ENCODE data around the gene C1orf159.
"Not testable (repeated sequence)": the region's sequence is repeated elsewhere in the genome, so short reads cannot be mapped to it uniquely, and the experiment has no call there.

C1orf159 gene

GRCh38 chr1:1068517-1069055, 47.3 kb downstream of the C1orf159 start:
- TF ChIP-seq CTCF (IDR thresholded peaks at IDR 0.05; ENCODE audit: low read depth, low read length) (no peak), EZH2phosphoT487 (IDR thresholded peaks at IDR 0.05; ENCODE audit: low read depth) (no peak)
- Histone ChIP-seq H3K9me3 (ENCODE audit: insufficient read depth, low read length) (no peaks in the 10 kb centered on the region), H3K27ac (ENCODE audit: low read length) (no peak overlapping the region), H2AFZ (ENCODE audit: low read depth, low read length) (no peak overlapping the region), H3K36me3 (replicated peaks; ENCODE audit: low read depth, low read length) (no peaks in the 10 kb centered on the region), H3K4me3 (ENCODE audit: low read length) (no peak overlapping the region), H3K27me3 (ENCODE audit: low read depth, low read length) (peaks cover 11% of the 10 kb centered on the region; the same call in 1 of the 2 replicates), H3K4me2 (ENCODE audit: low read length) (no peak overlapping the region), H3K4me1 (ENCODE audit: low read length) (peaks cover 20% of the 10 kb centered on the region), H3K9ac (ENCODE audit: low read length) (no peak overlapping the region), H3K79me2 (ENCODE audit: low read length) (no peaks in the 10 kb centered on the region), H4K20me1 (ENCODE audit: insufficient read depth, low read length) (no peaks in the 10 kb centered on the region)

GRCh38 chr1:1067860-1068516, 47.9 kb downstream of the C1orf159 start:
- Histone ChIP-seq H4K20me1 (ENCODE audit: insufficient read depth, low read length) (no peaks in the 10 kb centered on the region), H3K27me3 (ENCODE audit: low read depth, low read length) (peaks cover 16% of the 10 kb centered on the region), H3K4me3 (ENCODE audit: low read length) (no peak overlapping the region), H3K27ac (ENCODE audit: low read length) (no peak overlapping the region), H3K79me2 (ENCODE audit: low read length) (no peaks in the 10 kb centered on the region), H3K4me2 (ENCODE audit: low read length) (no peak overlapping the region), H2AFZ (ENCODE audit: low read depth, low read length) (no peak overlapping the region), H3K36me3 (replicated peaks; ENCODE audit: low read depth, low read length) (no peaks in the 10 kb centered on the region), H3K9ac (ENCODE audit: low read length) (no peak overlapping the region), H3K9me3 (ENCODE audit: insufficient read depth, low read length) (no peaks in the 10 kb centered on the region), H3K4me1 (ENCODE audit: low read length) (peaks cover 26% of the 10 kb centered on the region)
- no peak for TF ChIP-seq EZH2phosphoT487 (IDR thresholded peaks at IDR 0.05; ENCODE audit: low read depth)
- no peak for TF ChIP-seq CTCF (IDR thresholded peaks at IDR 0.05; ENCODE audit: low read depth, low read length)

GRCh38 chr1:1067284-1067859, 48.5 kb downstream of the C1orf159 start:
- H4K20me1 ChIP-seq (ENCODE audit: insufficient read depth, low read length) = no peaks in the 10 kb centered on the region
- no peaks in the 10 kb centered on the region for H3K79me2 ChIP-seq (ENCODE audit: low read length)
- H3K4me1 ChIP-seq (ENCODE audit: low read length) = peaks cover 26% of the 10 kb centered on the region
- TF ChIP-seq CTCF (IDR thresholded peaks at IDR 0.05; ENCODE audit: low read depth, low read length) (no peak), EZH2phosphoT487 (IDR thresholded peaks at IDR 0.05; ENCODE audit: low read depth) (no peak)
- no peaks in the 10 kb centered on the region for H3K9me3 ChIP-seq (ENCODE audit: insufficient read depth, low read length)
- H2AFZ ChIP-seq (ENCODE audit: low read depth, low read length) = no peak overlapping the region
- no peaks in the 10 kb centered on the region for H3K36me3 ChIP-seq (replicated peaks; ENCODE audit: low read depth, low read length)
- H3K9ac ChIP-seq (ENCODE audit: low read length) = no peak overlapping the region
- no peak overlapping the region for H3K4me3 ChIP-seq (ENCODE audit: low read length)
- no peak overlapping the region for H3K27ac ChIP-seq (ENCODE audit: low read length)
- H3K4me2 ChIP-seq (ENCODE audit: low read length) = no peak overlapping the region
- peaks cover 22% of the 10 kb centered on the region for H3K27me3 ChIP-seq (ENCODE audit: low read depth, low read length)

- no peaks in the 10 kb centered on the region for H3K9me3 ChIP-seq (ENCODE audit: insufficient read depth, low read length)
- no peaks in the 10 kb centered on the region for H3K36me3 ChIP-seq (replicated peaks; ENCODE audit: low read depth, low read length)
- H4K20me1 ChIP-seq (ENCODE audit: insufficient read depth, low read length) = no peaks in the 10 kb centered on the region
- no peak overlapping the region for H3K4me3 ChIP-seq (ENCODE audit: low read length)
- H3K4me2 ChIP-seq (ENCODE audit: low read length) = no peak overlapping the region
- no peak overlapping the region for H3K9ac ChIP-seq (ENCODE audit: low read length)
- TF ChIP-seq CTCF (IDR thresholded peaks at IDR 0.05; ENCODE audit: low read depth, low read length) = no peak
- no peak for TF ChIP-seq EZH2phosphoT487 (IDR thresholded peaks at IDR 0.05; ENCODE audit: low read depth)
- H3K27me3 ChIP-seq (ENCODE audit: low read depth, low read length) = peaks cover 27% of the 10 kb centered on the region
- peaks cover 26% of the 10 kb centered on the region for H3K4me1 ChIP-seq (ENCODE audit: low read length)
- H2AFZ ChIP-seq (ENCODE audit: low read depth, low read length) = no peak overlapping the region
- H3K27ac ChIP-seq (ENCODE audit: low read length) = no peak overlapping the region
- no peaks in the 10 kb centered on the region for H3K79me2 ChIP-seq (ENCODE audit: low read length)
These were observed 49.2 kb downstream of the C1orf159 start for GRCh38 chr1:1066403-1067283.

- H3K9ac ChIP-seq (ENCODE audit: low read length); H4K20me1 ChIP-seq (ENCODE audit: insufficient read depth, low read length); H3K27ac ChIP-seq (ENCODE audit: low read length); H3K36me3 ChIP-seq (replicated peaks; ENCODE audit: low read depth, low read length); H3K79me2 ChIP-seq (ENCODE audit: low read length); H2AFZ ChIP-seq (ENCODE audit: low read depth, low read length); H3K9me3 ChIP-seq (ENCODE audit: insufficient read depth, low read length): not testable (repeated sequence)
- Histone ChIP-seq H3K27me3 (ENCODE audit: low read depth, low read length) (peaks cover 33% of the 10 kb centered on the region), H3K4me3 (ENCODE audit: low read length) (peak overlapping the region; percentile 42; the same call in 1 of the 2 replicates), H3K4me1 (ENCODE audit: low read length) (peaks cover 26% of the 10 kb centered on the region), H3K4me2 (ENCODE audit: low read length) (peak overlapping the region; percentile 30; the same call in 1 of the 2 replicates)
These were observed 50.0 kb downstream of the C1orf159 start for GRCh38 chr1:1065940-1066304.
